ENCODE measurements around the gene CEACAM8.

- no peak for TF ChIP-seq POLR2A (IDR thresholded peaks at IDR 0.05)
- TF ChIP-seq CTCF (IDR thresholded peaks at IDR 0.05), result no peak
Observed at GRCh38 chr19:42555317-42555716, 39.4 kb downstream of the CEACAM8 start.

All from testis (tissue), 2 donors.